HepG2 (cell line): ENCODE data around the gene PGAP3. TPM values are rescaled to one million over a fixed set of nuclear protein-coding genes. Genes with fewer than 3 reads are reported as not detected.

ENCODE experiments used
- ATF4 ChIP-seq, 2 experiments: fragments of 450-650 bp in 1 of 2; sonication (generic) in 1 of 2; formaldehyde crosslinking; IDR thresholded peaks; 2 replicates each; pipeline versions ENCODE4 v1.5.0 to v1.8.0; 2020 to 2022; ENCODE audit warnings: mild to moderate bottlenecking in 1 of 2, missing genetic modification reagents in 1 of 2
- BRF2 ChIP-seq: sonication (generic); formaldehyde crosslinking; IDR thresholded peaks from 2 replicates; pipeline ENCODE4 v1.8.1; 2022; ENCODE audit warnings: mild to moderate bottlenecking, missing genetic modification reagents
- ETS1 ChIP-seq: sonication (generic); formaldehyde crosslinking; IDR thresholded peaks from 2 replicates; pipeline ENCODE4 v1.4.0; 2020; ENCODE audit warnings: missing genetic modification reagents
- FOXA1 ChIP-seq, 2 experiments: fragments of 450-650 bp in 1 of 2; sonication (generic) in 1 of 2; formaldehyde crosslinking in 1 of 2; IDR thresholded peaks; 2 replicates each; pipeline versions ENCODE4 v1.4.0 to v1.6.1; 2016 to 2020; ENCODE audit warnings: missing genetic modification reagents in 1 of 2
- GZF1 ChIP-seq: sonication (generic); formaldehyde crosslinking; IDR thresholded peaks from 2 replicates; pipeline ENCODE4 v1.5.1; 2020; ENCODE audit warnings: mild to moderate bottlenecking, missing genetic modification reagents
- MLX ChIP-seq: IDR thresholded peaks from 2 replicates; pipeline ENCODE4 v1.6.1; 2016
- PCBP2 ChIP-seq: fragments of 200-400 bp; formaldehyde crosslinking; optimal IDR thresholded peaks from 2 replicates; pipeline ENCODE3; 2018; ENCODE audit warnings: low read length, low read depth; ENCODE audit not compliant: poor library complexity, severe bottlenecking
- SMAD3 ChIP-seq: sonication (generic); formaldehyde crosslinking; IDR thresholded peaks from 2 replicates; pipeline ENCODE4 v1.4.0; 2020; ENCODE audit warnings: missing genetic modification reagents
- SP4 ChIP-seq: sonication (generic); formaldehyde crosslinking; IDR thresholded peaks from 2 replicates; pipeline ENCODE4 v1.8.1; 2023; ENCODE audit warnings: mild to moderate bottlenecking, missing genetic modification reagents
- TFE3 ChIP-seq: IDR thresholded peaks from 2 replicates; pipeline ENCODE4 v1.6.1; 2016
- U2AF1 ChIP-seq: fragments of 200-400 bp; formaldehyde crosslinking; optimal IDR thresholded peaks from 2 replicates; pipeline ENCODE3; 2017; ENCODE audit warnings: mild to moderate bottlenecking, low read depth, low read length
- ZKSCAN8 ChIP-seq: IDR thresholded peaks from 2 replicates; pipeline ENCODE4 v1.6.1; 2016; ENCODE audit warnings: borderline replicate concordance, missing genetic modification reagents, missing compliant biosample characterization
- ZNF143 ChIP-seq: sonication (generic); formaldehyde crosslinking; IDR thresholded peaks from 2 replicates; pipeline ENCODE4 v1.4.0; 2020; ENCODE audit warnings: missing genetic modification reagents
- ZNF33A ChIP-seq: sonication (generic); formaldehyde crosslinking; IDR thresholded peaks from 2 replicates; pipeline ENCODE4 v1.5.1; 2020; ENCODE audit warnings: missing genetic modification reagents, mild to moderate bottlenecking, moderate library complexity, borderline replicate concordance
- ZNF34 ChIP-seq: sonication (generic); formaldehyde crosslinking; IDR thresholded peaks from 2 replicates; pipeline ENCODE4 v1.4.0; 2020; ENCODE audit warnings: mild to moderate bottlenecking, missing genetic modification reagents, borderline replicate concordance
- ZNF556 ChIP-seq: sonication (generic); formaldehyde crosslinking; IDR thresholded peaks from 2 replicates; pipeline ENCODE4 v1.4.0; 2020; ENCODE audit warnings: mild to moderate bottlenecking, missing genetic modification reagents, borderline replicate concordance
- ZNF704 ChIP-seq: sonication (generic); formaldehyde crosslinking; IDR thresholded peaks from 2 replicates; pipeline ENCODE4 v1.8.1; 2023; ENCODE audit warnings: mild to moderate bottlenecking, inconsistent platforms, moderate library complexity, missing genetic modification reagents, borderline replicate concordance
- ZNF782 ChIP-seq: sonication (generic); formaldehyde crosslinking; IDR thresholded peaks from 2 replicates; pipeline ENCODE4 v1.4.0; 2020; ENCODE audit warnings: missing genetic modification reagents, mild to moderate bottlenecking, borderline replicate concordance
- ZNF816 ChIP-seq: sonication (generic); formaldehyde crosslinking; IDR thresholded peaks from 2 replicates; pipeline ENCODE4 v1.8.0; 2022; ENCODE audit warnings: missing genetic modification reagents, mild to moderate bottlenecking, borderline replicate concordance
- ZNF891 ChIP-seq: sonication (generic); formaldehyde crosslinking; IDR thresholded peaks from 2 replicates; pipeline ENCODE4 v1.5.0; 2020; ENCODE audit warnings: mild to moderate bottlenecking, missing genetic modification reagents
- polyA plus RNA-seq, 8 experiments: library from polyadenylated mRNA; depleted of rRNA in 3 of 8; stranded (reverse) in 7 of 8; unstranded in 1 of 8; fragments of >200 nt; fragmentation: Illumina TruSeq in 4 of 8; extraction: Trizol in 4 of 8; gene quantifications; 2 replicates each; pipeline versions ENCODE4 v1.2.1 to v1.2.3, GENCODE V29; 2011 to 2016; ENCODE audit warnings: low read depth in 4 of 8, missing spikeins in 1 of 8, mixed read lengths in 1 of 8; ENCODE audit not compliant: insufficient read depth in 1 of 8
- total RNA-seq, 5 experiments: library from RNA; depleted of rRNA; stranded (reverse); fragments of >200 nt; fragmentation: Illumina TruSeq; extraction: Trizol; gene quantifications; 2 replicates each; pipeline ENCODE4 v1.2.3, GENCODE V29; 2016; ENCODE audit warnings: low read depth in 1 of 5

PGAP3 gene
- total and polyA plus RNA-seq, 2 of the 13 experiments (the other 11 are each of a cell fraction or from before 2014, with no cell fraction given) = 11.9 to 14.6 TPM

GRCh38 chr17:39667945-39668924 lies 19.6 kb downstream of the PGAP3 start, which contains the start of gene PNMT (continued):
- TF ChIP-seq BRF2 (CRISPR knock-in tag) = no peak
- TF ChIP-seq SP4 = no peak
- TF ChIP-seq TFE3 (CRISPR knock-in tag) = peak; percentile 56; the same call in 1 of the 2 replicates
- TF ChIP-seq ZNF33A (CRISPR knock-in tag) = no peak
- peak; percentile 53; the same call in 1 of the 2 replicates for TF ChIP-seq MLX (CRISPR knock-in tag)
- no peak for TF ChIP-seq FOXA1 (IDR thresholded peaks at IDR 0.05)
- 0 out of 2 replicates have a peak, but pooled peaks have one; percentile 18 for TF ChIP-seq FOXA1 (CRISPR knock-in tag; IDR thresholded peaks at IDR 0.05)
- TF ChIP-seq GZF1 (CRISPR knock-in tag) = peak; percentile 84; the same call in 1 of the 2 replicates
- no peak for TF ChIP-seq PCBP2
- TF ChIP-seq ZNF556 (CRISPR knock-in tag) = peak; percentile 83; the same call in 1 of the 2 replicates
- TF ChIP-seq ZNF34 (CRISPR knock-in tag) = no peak
- TF ChIP-seq ZNF143 (CRISPR knock-in tag) = no peak
- TF ChIP-seq U2AF1 = no peak
- TF ChIP-seq ETS1 (CRISPR knock-in tag) = peak; percentile 50; the same call in 1 of the 2 replicates
- peak; percentile 58; the same call in 1 of the 2 replicates for TF ChIP-seq ZKSCAN8 (CRISPR knock-in tag)
- no peak; the same call in 1 of the 2 replicates for TF ChIP-seq ZNF816
- peak; percentile 74; the same call in 1 of the 2 replicates for TF ChIP-seq SMAD3
- TF ChIP-seq ATF4 (CRISPR knock-in tag; IDR thresholded peaks at IDR 0.05) = peak in 1 of 2 experiments; percentile 33; a peak in 1 of 4 replicates
- no peak; the same call in 1 of the 2 replicates for TF ChIP-seq ZNF704
- 0 out of 2 replicates have a peak, but pooled peaks have one; percentile 67 for TF ChIP-seq ZNF782 (CRISPR knock-in tag)
- TF ChIP-seq ZNF891 = peak; percentile 88
